HG02852 (cell line): ENCODE data around the gene C12orf56.
"Not testable (repeated sequence)": the region's sequence is repeated elsewhere in the genome, so short reads cannot be mapped to it uniquely, and the experiment has no call there.

Source experiments
- ATAC-seq: cut with Tn5 transposase; IDR thresholded peaks from one replicate; pipeline ENCODE4 v1.9.1; 2021; ENCODE audit warnings: mild to moderate bottlenecking, moderate library complexity; ENCODE audit not compliant: unreplicated experiment

C12orf56 gene

GRCh38 chr12:64318605-64319004 lies 72.0 kb downstream of the C12orf56 start:
- no peak for ATAC-seq

- ATAC-seq, result no peak
These were observed 78.7 kb downstream of the C12orf56 start for GRCh38 chr12:64311877-64312276.

- ATAC-seq, result no peak
These were observed 86.0 kb downstream of the C12orf56 start for GRCh38 chr12:64304571-64304970.

GRCh38 chr12:64299628-64300027 lies 90.9 kb downstream of the C12orf56 start:
- no peak for ATAC-seq

- ATAC-seq, result no peak
These were observed 94.3 kb downstream of the C12orf56 start for GRCh38 chr12:64296301-64296700.

GRCh38 chr12:64293654-64294364 lies 96.7 kb downstream of the C12orf56 start:
- ATAC-seq, result peak; percentile 51

GRCh38 chr12:64293174-64293573 lies 97.4 kb downstream of the C12orf56 start:
- not testable (repeated sequence) for ATAC-seq

GRCh38 chr12:64286521-64286920 lies 104.0 kb downstream of the C12orf56 start:
- no peak for ATAC-seq

GRCh38 chr12:64284256-64284655 lies 106.3 kb downstream of the C12orf56 start:
- ATAC-seq, result no peak

- no peak for ATAC-seq
These were observed 112.1 kb downstream of the C12orf56 start for GRCh38 chr12:64278421-64278820.

GRCh38 chr12:64273527-64274403 lies 116.8 kb downstream of the C12orf56 start:
- peak; percentile 78 for ATAC-seq

- ATAC-seq, result no peak
These were observed 120.1 kb downstream of the C12orf56 start for GRCh38 chr12:64270411-64270810.

- no peak for ATAC-seq
These were observed 121.4 kb downstream of the C12orf56 start for GRCh38 chr12:64269161-64269560.

GRCh38 chr12:64268409-64268808 lies 122.1 kb downstream of the C12orf56 start:
- ATAC-seq, result no peak

GRCh38 chr12:64265839-64266238 lies 124.7 kb downstream of the C12orf56 start:
- no peak for ATAC-seq

- ATAC-seq, result no peak
These were observed 128.7 kb downstream of the C12orf56 start for GRCh38 chr12:64261813-64262212.

GRCh38 chr12:64258576-64258975 lies 132.0 kb downstream of the C12orf56 start:
- no peak for ATAC-seq

- no peak for ATAC-seq
These were observed 134.3 kb downstream of the C12orf56 start for GRCh38 chr12:64256166-64256800.

- ATAC-seq, result no peak
These were observed 135.3 kb downstream of the C12orf56 start for GRCh38 chr12:64255249-64255648.

GRCh38 chr12:64253356-64253755 lies 137.2 kb downstream of the C12orf56 start:
- no peak for ATAC-seq

GRCh38 chr12:64252681-64253080 lies 137.9 kb downstream of the C12orf56 start:
- no peak for ATAC-seq

- no peak for ATAC-seq
These were observed 146.7 kb downstream of the C12orf56 start for GRCh38 chr12:64243809-64244208.
